ENCODE measurements around the gene NPC1.

- TF ChIP-seq, protein P1, sequence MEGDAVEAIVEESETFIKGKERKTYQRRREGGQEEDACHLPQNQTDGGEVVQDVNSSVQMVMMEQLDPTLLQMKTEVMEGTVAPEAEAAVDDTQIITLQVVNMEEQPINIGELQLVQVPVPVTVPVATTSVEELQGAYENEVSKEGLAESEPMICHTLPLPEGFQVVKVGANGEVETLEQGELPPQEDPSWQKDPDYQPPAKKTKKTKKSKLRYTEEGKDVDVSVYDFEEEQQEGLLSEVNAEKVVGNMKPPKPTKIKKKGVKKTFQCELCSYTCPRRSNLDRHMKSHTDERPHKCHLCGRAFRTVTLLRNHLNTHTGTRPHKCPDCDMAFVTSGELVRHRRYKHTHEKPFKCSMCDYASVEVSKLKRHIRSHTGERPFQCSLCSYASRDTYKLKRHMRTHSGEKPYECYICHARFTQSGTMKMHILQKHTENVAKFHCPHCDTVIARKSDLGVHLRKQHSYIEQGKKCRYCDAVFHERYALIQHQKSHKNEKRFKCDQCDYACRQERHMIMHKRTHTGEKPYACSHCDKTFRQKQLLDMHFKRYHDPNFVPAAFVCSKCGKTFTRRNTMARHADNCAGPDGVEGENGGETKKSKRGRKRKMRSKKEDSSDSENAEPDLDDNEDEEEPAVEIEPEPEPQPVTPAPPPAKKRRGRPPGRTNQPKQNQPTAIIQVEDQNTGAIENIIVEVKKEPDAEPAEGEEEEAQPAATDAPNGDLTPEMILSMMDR (IDR thresholded peaks at IDR 0.05; ENCODE audit: low read depth, low read length), result no peak
- no peak for TF ChIP-seq POLR2A (IDR thresholded peaks at IDR 0.05; ENCODE audit: extremely low read depth, insufficient read length)
Observed at GRCh38 chr18:23530195-23530594, 56.1 kb downstream of the NPC1 start.
